IPS DF 4.7 (cell line): ENCODE measurements around the gene RPS10.
A peak's percentile ranks its signal among the peaks of the same experiment; 100 is the strongest.
"Not testable (repeated sequence)": the region's sequence is repeated elsewhere in the genome, so short reads cannot be mapped to it uniquely, and the experiment has no call there.

Source experiments
- DNase-seq: peaks from one replicate; pipeline ENCODE4 v3.0.0-alpha.2; 2013; ENCODE audit warnings: low spot score; ENCODE audit errors: extremely low read depth

The RPS10 gene

DNA sequence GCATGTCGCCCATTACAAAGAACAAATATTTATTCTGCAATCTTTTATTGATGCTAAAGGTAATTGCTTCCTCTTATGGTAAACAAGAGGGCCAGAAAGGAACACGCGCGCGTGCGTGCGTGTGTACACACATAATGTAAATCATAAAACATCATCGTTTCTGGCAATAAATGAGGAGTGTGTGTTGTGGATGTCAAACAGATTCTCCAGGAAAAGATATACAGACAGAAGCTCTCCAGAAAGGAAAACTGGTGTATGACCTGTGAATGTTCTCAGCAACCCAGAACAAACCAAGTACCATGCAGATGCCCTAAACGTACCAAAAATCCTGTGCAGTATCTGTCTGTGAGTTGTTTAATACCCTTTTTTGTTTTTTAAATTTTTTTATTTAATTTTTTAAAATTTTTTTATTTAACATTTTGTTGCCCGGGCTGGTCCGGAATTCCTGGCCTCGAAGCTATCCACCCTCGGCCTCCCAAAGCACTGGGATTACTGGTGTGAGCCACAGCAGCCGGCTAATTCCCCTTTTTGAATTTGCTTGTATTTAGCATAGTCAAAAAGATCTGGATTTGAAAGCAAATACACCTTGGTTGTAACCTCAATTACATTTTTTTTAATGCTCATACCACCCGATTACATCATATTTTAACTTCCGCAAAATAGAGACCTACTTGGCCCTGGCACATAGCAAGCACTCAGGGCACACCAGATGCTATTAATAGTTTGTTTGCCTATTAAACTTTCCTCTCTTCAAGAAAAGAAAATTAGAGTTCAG, 32.5 kb downstream of the RPS10 start:
- no peak for DNase-seq

DNA sequence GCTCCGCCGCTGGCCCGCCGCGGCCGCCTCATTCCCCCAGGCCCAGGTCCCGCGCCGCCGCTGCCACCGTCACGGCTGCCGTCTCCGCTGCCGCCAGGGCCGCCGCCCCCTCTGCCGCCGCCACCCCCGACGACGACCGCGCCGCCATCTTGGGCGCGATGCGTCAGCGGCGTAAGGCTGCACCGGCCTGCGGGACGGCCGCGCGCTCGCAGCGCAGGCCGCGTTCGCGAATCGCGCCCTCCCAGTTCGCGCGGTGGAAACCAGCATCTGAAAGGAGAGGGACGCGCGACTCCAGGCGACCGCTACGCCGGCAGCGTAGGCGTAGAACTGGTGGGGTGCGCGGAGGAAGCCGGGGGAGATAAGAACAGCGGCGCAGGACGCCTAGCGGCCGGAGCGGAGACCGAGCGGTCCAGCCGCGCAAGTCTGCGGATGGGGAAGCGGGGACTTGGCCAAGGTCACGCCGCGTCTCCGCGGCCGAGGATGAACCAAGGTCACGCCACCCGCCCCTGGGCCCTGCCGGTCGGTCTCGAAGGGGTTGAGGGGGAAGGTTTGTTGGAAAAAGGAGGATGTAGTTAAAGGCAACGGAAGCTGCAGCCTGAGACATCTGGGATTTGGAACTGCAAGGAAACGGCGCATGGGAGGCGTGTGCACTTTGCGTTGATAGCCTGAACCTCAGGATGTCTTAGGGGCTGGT, 33.2 kb downstream of the RPS10 start, which contains the start of gene NUDT3:
Gene NUDT3 (minus strand): TSS at position 173 of the 694 bp plus-strand sequence. CDS start 307 bp downstream, outside the sequence.
- peak; percentile 83 for DNase-seq

DNA sequence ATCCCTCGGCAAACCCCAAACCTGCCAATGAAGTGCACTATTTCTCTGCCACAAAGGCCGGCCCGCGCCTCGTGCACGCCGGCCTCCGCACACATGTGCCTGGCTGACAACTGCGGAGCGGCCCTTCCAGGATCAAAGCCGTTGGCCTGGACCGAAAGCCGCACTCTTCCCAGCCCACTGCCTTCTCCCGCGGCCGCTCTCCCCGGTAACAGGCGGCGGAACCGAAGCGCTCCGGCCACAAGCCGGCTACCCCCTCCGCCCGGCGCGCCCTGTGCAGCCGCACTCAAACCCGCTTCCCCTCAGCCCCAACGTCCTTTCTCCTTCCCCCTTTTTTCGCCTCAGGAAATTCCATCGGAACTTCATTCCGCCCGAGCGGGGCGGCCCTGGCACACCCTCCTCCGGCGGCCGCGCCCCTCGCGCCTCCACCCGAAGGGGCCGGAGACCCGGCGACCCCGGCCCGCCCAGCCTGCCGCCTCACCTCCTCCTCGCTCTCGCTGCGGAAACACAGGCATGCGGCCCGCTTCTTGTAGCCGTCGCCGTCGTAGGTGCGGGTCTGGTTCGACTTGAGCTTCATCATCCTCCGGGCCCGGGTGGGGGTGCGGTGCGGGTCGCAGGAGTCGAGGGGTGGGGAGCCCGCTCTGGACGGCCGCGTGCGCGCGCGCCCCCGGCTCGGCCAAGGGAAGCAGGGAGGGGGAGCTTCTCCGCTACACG, 33.9 kb downstream of the RPS10 start:
- DNase-seq = no peak

DNA sequence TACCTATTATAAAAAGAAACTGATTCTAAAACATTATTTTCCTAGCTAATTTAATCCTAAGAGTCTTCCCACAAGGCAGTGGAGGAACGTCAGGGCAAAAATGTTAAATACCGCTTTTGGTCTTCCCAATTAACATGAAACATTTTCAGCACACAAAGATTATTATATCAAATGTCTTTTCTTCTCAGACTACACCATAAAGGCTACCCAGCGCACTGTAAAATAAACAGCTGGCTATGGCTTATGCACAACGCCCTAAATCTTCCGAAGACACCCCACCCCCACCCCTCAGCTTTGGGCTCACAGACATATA, 34.4 kb downstream of the RPS10 start:
- no peak for DNase-seq

DNA sequence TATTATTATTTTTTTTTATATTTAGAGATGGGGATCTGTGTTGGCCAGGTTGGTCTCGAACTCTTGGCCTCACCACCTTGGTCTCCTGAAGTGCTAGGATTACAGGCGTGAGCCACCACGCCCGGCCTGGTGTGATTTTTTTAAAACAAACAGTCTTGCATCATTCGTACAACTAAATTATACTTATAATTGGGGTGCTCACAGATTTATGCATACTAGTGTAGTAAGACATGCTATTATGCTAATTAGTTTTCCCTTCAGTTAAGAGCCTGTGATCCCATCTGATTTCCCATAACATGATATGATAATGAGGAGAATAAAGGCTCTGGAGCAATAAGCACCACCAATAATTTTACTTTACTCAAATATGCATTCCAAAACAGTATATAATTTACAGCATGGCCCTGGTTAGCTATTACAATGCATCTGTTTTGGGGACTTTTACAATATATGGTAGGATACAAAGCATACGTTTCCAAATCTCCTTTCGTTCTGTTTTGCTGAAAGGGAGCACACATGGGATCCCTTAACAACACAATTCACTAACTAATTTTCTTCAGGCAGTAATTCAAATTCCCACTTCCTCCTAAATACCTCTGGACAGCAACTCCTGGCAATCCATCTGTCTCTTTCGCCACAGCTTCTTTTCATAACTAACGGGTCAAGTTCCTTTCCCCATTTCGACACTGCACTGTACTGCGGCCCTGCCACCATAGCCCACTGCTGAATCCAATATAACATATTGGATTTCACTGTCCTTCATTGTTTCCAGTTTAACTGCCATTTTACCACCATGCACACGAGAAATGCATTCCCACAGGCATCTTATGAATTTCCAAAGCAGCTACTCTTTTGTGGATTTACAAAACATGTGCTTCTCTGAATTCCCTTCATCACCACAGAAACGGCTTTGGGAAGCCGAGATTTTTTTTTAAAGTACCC, 35.1 kb downstream of the RPS10 start:
- DNase-seq = no peak

DNA sequence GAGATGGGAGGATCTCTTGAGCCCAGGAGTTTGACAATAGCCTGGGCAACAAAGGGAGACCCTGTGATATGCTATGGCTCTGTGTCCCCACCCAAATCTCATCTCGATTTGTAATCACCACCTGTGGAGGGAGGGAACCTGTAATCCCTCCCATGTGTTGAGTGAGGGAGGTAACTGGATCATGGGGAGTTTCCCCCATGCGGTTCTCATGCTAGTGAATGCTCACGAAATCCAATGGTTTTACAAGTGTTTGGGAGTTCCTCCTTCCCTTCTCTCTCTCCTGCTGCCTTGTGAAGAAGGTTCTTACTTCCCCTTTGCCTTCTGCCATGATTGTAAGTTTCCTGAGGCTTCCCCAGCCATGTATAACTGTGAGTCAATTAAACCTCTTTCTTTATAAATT, 36.8 kb downstream of the RPS10 start:
- DNase-seq = no peak

DNA sequence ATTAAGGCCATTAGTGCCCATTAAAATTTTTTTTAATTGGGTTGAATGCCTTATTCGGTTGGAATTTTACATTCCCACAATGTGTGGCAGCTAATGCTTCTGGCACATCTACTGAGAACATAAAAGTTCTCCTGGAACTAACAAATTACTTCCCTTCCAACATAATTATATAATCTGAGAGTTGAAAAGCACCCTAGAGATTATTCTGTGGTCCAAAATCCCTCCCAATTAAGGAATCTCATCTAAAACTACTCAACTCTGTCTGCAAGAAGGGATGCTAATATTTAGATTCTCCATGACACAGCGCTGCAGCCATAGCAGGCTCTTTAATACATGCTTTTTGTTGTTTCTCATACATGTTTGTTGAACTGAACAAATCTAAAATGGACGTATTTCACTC, 37.4 kb downstream of the RPS10 start:
- DNase-seq = no peak

DNA sequence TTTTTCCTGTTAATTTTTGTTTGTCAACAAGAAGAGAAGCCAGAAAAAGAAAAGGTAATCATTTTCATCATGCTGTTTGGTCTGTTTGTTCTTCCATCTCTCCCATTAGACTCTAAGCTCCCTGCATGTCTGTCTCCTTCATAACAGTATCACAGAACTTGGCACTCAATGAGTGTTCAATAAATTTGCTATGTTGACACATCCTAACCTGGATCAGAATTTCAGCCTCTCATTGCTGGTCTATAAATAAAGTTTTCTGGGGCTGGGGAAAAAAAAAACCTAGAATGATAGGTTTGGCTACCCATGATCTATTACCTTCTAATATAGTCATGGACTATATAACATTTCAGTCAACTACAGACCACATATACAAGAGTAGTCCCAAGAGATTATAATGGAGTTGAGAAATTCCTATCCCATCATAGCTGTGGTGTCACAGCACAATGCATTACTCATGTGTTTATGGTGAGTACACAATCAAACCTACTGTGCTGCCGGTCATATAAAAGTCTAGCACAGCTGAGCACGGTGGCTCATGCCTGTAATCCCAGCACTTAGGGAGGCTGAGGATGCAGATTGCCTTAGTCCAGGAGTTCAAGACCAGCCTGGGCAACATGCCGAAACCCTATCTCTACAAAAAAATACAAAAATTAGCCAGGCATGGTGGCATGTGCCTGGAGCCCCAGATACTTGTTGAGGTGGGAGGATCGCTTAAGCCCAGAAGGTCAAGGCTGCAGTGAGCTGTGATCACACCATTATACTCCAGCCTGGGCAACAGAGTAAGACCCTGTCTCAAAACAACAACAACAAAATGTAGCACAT, 39.3 kb downstream of the RPS10 start:
- no peak for DNase-seq

DNA sequence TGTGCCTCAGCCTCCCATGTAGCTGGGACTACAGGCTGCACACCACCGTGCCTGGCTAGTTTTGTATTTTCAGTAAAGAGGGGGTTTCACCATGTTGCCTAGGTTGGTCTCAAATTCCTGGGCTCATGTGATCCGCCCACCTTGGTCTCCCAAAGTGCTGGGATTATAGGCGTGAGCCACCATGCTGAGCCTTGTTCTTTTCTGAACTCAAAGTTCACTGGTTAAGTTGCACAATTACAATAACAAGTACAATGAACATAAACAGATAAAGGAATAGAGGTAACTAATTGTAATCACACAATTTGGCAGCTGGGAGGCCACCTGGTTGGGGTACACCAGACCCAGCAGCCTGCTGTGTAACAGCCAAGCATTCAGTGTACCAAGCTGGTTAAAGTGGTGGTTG, 40.1 kb downstream of the RPS10 start:
- no peak for DNase-seq

DNA sequence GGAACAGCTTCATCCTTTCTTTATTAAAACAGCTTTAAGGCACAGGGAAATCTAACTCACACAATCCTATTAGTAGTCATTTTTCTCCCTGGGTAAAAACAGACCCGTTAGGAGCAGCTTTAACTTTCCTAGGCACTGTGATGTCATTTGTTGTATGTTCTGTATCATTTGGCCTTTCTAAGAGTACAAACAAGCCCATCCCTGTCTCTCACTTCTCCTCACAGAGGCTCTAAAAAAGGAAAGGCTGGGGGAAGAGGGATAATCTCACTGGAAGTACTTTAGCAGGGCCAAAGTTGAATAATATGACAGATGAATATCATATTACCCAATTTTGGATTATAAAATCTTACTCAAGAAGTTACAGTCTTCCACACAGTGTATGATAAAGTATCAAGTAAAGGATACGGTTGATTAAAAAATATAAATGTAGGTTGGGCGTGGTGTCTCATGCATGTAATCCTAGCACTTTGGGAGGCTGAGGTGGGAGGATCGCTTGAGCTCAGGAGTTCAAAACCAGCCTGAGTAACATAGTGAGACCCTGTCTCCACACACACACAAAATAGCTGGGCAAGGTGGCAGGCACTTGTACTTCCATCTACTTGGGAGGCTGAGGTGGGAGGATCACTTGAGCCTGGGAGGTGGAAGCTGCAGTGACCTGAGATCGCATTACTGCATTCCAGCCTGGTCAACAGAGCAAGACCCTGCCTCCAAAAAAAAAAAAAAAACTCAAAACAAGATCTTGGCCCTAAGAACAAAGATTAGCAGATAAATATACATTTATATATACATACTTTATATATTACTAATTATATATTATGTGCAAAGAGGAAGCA, 41.3 kb downstream of the RPS10 start:
- DNase-seq = no peak

DNA sequence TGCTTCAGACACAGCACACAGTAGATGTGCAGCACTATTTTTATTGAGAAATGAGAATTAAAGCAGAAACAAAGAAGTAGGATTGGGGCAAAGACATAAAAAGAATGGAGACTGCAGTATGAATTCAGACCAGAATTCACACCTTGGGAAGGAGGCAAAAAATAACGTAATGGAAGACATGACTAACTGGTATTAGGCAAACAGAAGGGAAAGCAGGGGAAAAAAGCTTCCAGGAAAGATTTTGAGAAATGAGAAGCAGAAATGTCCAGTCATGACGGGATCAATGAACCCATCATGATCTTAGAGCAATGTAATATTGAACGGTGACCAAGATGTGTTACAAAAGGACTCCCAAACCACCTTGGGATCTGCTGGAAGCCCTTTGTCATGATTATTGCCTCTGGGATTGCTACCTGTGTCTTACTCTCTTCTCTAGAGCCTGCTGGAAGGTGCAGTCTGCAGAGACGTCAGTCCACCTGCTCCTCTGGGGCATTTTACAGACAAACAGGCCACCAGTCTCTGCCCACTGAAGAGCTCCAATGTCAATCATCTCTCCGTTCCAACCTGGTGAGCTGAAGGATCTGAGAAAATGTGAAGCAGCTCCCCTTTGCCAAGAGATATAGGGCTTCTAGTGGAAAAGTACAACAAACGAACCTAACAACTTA, 42.1 kb downstream of the RPS10 start:
- no peak for DNase-seq

DNA sequence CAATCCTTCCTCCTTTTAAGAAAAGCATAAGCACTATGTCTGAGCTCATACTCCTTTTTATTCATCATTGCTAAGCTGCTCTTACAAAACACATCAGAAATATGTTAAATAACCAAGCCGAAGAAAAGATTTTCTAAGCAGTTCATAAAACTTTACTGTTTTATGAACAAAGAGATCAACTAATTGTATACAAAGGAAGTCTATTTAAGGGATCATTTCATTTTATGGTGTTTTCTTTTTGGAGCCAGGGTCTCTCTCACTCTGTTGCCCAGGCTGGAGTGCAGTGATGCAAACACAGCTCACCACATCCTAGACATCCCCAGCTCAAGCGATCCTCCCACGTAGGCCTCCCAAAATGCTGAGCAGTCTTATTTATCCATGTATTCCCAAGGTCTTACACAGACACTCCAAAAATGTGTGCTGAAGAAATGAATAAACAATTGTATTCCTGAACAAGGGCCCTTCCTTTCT, 42.7 kb downstream of the RPS10 start:
- DNase-seq = no peak

DNA sequence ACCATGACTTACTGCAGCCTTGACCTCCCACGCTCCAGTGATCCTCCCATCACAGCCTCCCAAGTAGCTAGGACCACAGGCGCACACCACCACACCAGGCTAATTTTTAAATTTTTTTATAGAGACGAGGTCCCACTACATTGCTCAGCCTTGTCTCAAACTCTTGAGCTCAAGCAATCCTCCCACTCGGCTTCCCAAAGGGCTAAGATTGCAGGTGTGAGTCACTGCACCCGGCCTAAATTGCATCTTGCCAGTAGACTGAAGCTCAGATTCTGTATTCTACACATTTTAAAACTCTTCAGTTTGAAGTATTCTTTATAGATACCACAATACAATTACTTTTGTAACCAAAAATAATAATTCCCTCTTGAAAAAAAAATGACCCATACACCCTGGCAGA, 44.8 kb downstream of the RPS10 start:
- DNase-seq = no peak

DNA sequence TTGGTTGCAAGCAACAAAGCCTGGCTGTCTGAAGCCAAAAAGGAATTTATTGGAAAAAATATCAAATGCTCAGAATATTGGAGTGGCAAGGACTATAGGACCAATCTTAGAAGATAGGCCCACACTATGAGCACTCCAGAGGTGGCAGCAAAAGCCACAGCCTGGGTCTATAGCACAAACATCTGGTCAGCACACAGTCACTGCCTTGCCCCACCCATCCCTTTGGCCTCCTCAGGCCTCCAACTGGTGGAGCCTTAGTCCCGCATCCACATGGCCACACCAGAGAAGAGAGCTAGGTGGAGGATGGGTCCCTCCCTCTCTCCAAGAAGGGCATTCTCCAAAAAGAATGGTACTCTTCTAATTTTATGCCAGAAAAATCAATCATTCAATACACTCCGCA, 47.4 kb downstream of the RPS10 start:
- DNase-seq = no peak

DNA sequence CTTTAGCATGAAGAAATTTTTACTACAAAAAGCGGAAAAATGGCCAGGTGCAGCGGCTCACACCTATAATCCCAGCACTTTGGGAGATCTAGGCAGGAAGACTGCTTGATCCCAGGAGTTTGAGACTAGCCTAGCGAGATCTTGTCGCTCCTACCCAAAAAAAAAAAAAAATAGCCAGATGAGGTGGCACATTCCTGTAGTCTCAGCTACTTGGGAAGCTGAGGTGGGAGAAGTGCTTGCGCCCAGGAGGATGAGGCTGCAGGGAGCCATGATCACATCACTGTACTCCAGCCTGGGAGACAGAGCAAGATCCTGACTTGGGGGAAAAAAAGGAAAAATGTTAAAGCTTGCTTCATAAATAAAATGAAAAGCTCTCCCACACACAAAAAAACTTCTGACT, 47.9 kb downstream of the RPS10 start:
- DNase-seq = no peak

DNA sequence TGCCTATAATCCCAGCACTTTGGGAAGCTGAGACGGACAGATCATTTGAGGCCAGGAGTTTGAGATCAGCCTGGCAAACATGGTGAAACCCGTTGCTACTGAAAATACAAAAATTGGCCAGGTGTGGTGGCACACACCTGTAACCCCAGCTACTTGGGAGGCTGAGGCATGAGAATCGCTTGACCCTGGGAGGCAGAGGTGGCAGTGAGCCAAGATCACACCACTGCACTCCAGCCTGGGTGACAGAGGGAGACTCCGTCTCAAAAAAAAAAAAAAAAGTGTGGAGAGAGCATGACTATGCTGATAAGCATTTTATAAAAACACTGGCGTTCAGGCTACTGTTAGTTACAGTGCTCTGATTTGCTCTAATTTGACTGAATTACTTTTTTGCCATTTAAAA, 48.3 kb downstream of the RPS10 start:
- not testable (repeated sequence) for DNase-seq

DNA sequence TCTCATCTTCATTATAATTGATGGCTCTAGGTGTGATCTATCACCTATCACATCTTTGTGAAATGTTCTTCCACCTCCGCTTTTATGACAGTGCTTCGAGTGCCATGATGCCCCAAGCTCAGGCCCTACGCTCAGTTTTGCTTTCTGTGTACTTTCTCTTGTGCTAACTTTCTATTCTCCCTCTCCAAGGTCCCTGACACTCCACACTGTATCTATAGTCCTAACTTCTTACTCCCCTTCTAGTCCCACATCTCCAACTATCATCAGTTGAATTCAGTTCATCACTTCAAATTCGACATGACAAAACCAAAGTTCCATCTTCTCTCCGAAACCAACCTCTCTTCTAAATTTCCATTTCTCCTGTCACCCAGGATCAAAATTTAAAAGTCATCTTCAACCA, 50.0 kb downstream of the RPS10 start:
- DNase-seq = no peak

DNA sequence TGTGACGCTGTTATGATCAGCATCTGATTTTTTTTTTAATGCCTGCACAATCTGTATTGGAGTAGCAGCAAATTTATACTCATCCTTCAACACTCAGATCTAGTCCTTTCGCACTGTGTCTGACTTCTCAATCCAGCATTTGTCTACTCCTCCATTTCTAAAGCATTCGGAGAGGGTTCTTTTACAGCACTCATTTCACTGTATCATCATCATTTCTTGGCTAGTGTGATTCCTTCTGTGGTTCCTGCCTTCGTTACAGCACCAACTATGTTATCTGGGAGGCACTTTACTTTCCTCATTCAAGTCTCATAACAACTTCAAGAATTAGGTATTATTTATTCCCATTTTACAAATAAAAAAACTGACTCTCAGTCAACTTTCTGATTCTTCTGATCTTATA, 51.4 kb downstream of the RPS10 start:
- no peak for DNase-seq

DNA sequence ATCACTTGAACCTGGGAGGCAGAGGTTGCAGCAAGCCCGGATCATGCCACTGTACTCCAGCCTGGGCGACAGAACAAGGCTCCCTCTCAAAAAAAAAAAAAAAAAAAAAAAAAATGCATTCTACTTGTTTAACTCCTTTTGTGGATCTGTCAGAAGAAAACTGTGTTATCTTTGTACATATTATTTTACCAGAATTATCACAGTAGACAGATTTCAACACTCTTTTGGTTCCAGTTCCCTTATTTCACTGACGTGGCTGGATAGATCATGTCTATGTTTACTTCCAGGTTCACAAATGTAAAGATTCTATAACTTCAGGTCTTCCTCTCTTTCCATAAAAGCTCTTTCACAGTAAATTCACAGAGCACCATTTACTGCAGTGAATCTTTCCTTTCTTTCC, 51.8 kb downstream of the RPS10 start:
- DNase-seq = no peak
